ENCODE data around the gene RABGAP1L.

- no peak for TF ChIP-seq CTCF (IDR thresholded peaks at IDR 0.05; ENCODE audit: control extremely low read depth in 1 of 3, insufficient read depth in 1 of 3, low read depth in 1 of 3, low read length in 3 of 3)
- TF ChIP-seq POLR2A (IDR thresholded peaks at IDR 0.05; ENCODE audit: control extremely low read depth in 1 of 2, low read depth in 2 of 2, low read length in 2 of 2), result no peak
- no peak for TF ChIP-seq EZH2 (IDR thresholded peaks at IDR 0.05; ENCODE audit: low read depth, low read length, severe bottlenecking)
- no peak for TF ChIP-seq RAD21 (IDR thresholded peaks at IDR 0.05 in 1 of 2, conservative IDR thresholded peaks at IDR 0.05 in 1 of 2; ENCODE audit: low read depth in 2 of 2, low read length in 2 of 2)
- no peak for TF ChIP-seq CEBPB (IDR thresholded peaks at IDR 0.05; ENCODE audit: low read depth, low read length)
- no peak for TF ChIP-seq SP1 (IDR thresholded peaks at IDR 0.05; ENCODE audit: low read depth, low read length)
- TF ChIP-seq JUND (IDR thresholded peaks at IDR 0.05; ENCODE audit: low read length), result no peak
- TF ChIP-seq HDAC6 (IDR thresholded peaks at IDR 0.05; ENCODE audit: low read depth, low read length), result no peak
- TF ChIP-seq TCF12 (IDR thresholded peaks at IDR 0.05; ENCODE audit: low read depth, low read length), result no peak
- TF ChIP-seq ATF3 (IDR thresholded peaks at IDR 0.05; ENCODE audit: insufficient read depth, low read depth, low read length), result no peak
- TF ChIP-seq RFX5 (IDR thresholded peaks at IDR 0.05; ENCODE audit: borderline replicate concordance, low read depth, low read length), result no peak
- TF ChIP-seq KDM5A (IDR thresholded peaks at IDR 0.05; ENCODE audit: low read length), result no peak
Measured at GRCh38 chr1:174940646-174941175, 781.4 kb downstream of the RABGAP1L start.

Data from H1 (cell line).